NCI-H526 treated with DMSO at 0.1 percent for 48 hours (cell line): ENCODE results near the gene PTCSC3.

Experiments used
- DNase-seq: peaks from one replicate; lab custom pipeline; 2025; lab: John Stamatoyannopoulos, UW

PTCSC3 gene

DNA sequence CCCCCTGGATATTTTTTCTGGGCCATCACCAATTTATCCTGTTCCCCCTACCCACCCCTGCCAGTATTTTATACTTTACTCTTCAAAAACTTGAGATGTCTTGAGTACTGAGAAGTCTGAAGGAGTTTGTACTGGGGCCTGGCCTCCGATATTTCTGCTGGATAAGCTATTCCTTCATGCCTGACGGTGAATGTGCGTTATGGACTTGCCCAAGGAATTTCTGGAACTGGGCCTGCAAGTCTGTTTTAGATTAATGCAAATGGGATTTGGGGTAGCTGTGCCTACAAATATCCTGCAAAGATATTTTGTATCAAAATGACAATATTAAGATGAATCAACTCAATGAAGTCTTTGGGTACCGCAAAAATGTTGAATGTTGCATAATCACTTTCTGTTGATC is at the start of gene PTCSC3:
Gene PTCSC3 (minus strand): TSS at position 199 of the 400 bp plus-strand sequence.
- no peak for DNase-seq

- no peak for DNase-seq
These were observed 49.6 kb upstream of the PTCSC3 start for GRCh38 chr14:36226164-36226563.

DNA sequence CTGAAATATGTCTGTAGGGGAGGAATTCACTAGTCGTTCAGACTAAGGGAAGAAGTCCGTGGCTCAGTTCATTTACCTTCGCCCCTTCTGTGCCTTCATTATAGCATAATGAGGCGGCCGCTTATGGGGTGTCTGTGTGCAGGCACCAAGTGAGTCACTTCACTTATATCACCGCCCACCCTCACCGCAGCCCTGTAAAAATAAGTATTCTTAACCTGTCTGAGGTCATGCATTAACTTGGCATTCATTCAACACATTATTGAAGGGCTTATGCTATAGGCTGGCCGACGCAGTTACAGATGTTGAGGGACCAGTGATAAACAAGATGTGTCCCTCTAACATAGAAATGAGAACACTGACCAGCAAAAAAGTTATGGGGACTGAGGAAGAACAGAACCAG is 47.7 kb upstream of the PTCSC3 start:
- DNase-seq = no peak

GRCh38 chr14:36223558-36223957 is 47.0 kb upstream of the PTCSC3 start:
- no peak for DNase-seq

DNA sequence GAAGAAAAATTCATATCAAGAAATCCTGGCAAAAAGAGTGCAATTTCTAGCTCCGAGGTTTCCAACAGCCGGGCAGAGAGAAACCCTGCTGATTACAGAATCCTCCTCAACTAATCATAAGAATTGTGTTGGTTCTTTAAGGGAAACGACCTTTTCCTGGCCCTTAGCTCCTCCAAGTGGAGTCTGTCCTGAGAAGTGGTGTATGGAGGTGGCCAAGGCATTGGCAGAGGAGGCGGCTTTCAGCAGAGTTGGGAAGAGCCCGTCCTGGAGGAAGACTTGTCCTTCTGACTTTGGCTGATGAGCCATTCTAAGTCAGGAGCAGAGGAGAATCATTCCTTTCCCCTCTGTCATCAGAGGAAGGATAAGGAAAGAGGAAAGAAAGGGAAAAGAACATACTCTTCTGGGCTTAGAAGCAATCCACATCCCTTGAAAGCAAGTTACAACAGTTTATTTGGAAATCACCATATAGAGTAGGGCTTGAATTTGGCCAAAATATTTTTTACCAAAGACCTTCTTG is 46.5 kb upstream of the PTCSC3 start:
- no peak for DNase-seq

- DNase-seq = no peak
These were observed 45.8 kb upstream of the PTCSC3 start for GRCh38 chr14:36222337-36222736.

DNA sequence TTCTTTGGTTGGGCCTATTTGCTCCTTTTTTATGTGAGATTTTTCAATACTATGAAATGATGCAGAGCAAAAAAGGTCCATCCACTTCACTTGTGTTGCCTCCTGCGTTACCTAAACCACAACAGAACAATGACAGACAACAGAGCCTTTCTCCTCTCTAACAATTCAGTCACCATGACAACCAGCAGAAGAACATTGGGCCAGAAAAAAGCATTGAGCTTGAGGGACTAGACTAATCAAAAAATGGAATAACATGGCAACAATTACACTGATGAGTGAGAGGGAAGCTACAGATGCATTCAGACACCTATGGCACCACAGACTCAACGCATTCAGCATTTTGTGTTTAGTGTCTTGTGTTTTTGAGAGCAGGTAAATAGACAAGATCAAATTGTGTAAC is 44.6 kb upstream of the PTCSC3 start:
- no peak for DNase-seq

- no peak for DNase-seq
These were observed 41.2 kb upstream of the PTCSC3 start for GRCh38 chr14:36217732-36218131.

DNA sequence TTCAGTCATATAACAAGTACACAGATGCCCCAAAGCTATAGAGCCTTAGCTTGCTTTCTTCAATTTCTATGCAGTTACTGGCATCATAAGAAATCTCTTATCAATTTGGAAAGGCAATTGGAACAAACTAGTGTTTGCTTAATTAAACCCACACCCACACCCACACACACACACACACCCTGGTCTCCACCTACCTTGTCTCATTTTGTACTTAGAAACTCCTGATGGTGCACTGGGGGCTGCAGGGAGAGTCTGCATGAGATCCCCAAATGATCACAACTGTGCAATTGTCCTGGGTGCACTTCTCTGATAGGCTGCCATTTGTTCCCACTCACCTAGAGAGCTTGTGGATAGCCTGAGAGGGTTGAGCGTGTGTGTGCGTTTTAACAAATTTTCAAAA is 40.5 kb upstream of the PTCSC3 start:
- DNase-seq = no peak

DNA sequence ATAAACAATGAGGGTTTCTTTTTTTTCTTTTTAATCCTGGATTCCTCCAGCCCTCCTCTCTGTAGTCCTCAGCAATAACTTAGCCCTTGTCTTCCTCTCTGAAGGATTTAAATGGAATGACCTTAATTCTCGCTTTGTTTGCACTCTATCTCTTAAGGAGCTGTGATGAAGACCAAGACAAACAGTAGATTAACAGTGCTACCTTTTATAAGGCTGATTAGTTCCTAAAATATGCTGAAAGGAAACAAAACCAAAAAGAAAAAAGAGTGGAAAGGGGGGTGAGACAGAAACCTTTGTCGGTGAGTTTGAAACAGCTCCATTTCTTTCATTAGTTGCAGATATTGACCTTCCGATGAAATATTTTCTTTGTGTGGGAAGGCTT is 38.7 kb upstream of the PTCSC3 start:
- DNase-seq = no peak

DNA sequence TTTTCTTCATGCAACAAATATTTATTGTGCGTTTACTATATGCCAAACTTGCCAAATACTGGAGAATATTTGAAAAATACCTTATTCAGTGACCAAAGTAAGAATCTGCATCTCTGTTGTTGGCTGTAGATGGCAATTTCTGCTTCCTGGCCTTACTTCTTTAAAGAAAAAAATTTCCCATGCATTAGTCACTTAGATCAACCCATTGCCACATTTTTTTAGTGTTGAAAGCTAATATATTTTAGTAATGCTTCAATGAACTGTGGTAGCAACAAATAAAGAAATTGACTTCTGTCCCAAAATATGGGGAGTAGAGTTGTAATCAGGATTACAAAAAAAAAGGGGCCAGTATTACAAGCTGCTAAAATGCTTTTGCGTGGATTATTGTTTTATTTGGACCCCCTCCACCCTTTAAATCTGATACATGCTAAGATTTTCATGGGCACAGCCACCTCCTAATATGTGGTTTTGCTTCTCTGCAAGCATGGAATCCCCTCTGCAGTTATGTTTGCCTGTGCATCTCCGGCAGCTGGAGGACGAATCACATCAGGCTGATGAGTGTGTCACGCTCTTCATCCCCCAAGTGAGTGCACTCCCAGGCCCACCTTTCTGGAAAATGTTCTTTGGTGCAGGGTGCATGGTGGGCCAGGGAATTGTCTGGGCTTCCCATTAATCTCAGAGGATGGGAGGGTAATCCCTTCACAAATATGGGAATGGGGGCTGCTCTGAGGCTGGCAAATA is 38.1 kb upstream of the PTCSC3 start:
- DNase-seq = no peak

DNA sequence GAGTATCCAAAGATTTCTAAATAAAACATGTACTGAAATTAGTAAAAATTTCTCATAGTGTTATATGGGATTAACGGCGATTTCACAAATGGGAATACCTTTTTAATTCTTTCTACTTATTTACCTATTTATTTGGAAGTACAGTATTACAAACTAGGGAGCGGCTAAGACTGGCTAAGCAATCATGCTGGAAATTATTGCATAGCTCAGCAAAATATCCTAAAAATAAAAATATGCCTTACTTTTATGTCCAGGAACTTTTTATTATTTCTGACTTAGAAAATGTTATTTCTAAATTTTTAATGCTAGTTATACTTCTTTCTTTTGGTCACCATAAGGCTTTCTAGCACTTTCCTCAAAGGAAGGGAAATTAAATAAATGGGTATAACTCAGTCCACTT is 36.5 kb upstream of the PTCSC3 start:
- DNase-seq = no peak

DNA sequence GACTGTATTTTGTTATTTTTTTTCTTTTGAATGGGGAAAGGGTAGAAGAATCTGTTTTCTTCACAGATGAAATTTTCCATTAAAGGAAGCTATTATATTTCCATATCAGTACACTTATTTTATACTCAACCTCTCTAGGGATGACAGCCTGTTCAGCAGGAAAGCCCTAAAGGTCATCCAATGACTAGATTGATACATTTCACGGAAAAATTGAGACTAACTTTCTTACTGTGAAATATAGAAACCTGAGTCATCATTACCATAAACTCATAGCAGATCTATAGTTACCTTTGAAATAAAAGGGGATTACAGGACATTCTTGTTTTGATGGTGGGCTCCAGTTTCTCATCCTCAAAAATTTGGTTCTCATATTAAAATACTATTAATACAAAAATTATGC is 36.1 kb upstream of the PTCSC3 start:
- DNase-seq = no peak

- peak; percentile 11 for DNase-seq
These were observed 32.3 kb upstream of the PTCSC3 start for GRCh38 chr14:36208690-36209278.

DNA sequence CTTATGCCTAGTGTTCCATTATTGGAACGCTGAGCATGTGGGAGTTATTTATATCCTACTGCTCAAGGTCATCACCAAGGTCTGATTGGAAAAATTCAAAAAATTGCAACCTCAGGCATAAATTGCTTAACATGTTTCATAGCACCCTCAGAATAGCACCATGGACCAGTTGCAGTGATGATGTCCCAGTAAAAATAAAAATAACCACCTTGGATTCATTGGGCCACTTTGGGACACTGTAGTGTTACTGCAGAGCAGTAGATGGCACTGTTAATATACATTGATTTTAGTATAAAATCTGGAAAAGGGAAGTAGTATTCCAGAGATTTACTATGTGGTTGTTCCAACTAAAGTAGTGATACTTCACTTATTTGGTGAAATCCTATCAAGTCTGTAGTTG is 31.0 kb upstream of the PTCSC3 start:
- no peak for DNase-seq

- no peak for DNase-seq
These were observed 28.0 kb upstream of the PTCSC3 start for GRCh38 chr14:36204461-36205073.

GRCh38 chr14:36198378-36198777 is 21.9 kb upstream of the PTCSC3 start:
- DNase-seq = no peak

DNA sequence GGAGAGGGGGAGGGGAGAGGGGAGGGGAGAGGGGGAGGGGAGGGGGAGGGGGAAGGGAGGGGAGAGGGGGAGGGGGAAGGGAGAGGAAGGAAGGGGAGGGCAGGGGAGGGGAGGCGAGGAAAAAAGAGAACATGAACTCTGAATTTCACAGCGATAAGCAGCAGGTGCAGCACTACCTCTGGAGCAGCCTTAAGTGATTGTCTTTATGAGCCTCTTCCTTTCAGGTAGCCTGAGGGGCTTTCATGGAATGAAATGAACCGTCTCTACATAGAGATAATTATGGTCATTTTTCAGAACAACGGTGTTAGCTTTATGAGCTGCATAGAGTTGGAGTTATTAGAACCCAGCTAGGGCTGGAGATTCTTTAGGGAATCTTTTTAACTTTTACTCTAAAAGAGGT is 18.1 kb upstream of the PTCSC3 start:
- no peak for DNase-seq

GRCh38 chr14:36192530-36192929 is 16.0 kb upstream of the PTCSC3 start:
- DNase-seq = no peak

DNA sequence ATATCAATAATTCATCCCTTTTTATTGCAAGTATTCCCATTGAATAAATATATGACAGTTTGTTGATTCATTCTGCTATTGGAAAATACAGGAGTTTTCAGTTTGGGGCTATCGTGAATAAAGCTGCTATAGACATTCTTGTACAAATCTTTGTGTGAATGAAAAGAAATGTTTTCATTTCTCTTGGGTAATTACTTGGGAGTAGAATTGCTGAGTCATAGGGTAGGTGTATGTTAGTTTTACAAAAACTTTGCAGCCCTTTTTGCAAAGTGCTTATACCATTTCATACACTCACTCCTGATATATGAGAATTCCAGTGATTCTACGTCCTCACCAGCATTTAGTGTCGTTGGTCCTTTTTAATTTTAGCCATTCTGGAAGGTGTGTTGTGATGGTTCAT is 6.9 kb upstream of the PTCSC3 start:
- DNase-seq = no peak

DNA sequence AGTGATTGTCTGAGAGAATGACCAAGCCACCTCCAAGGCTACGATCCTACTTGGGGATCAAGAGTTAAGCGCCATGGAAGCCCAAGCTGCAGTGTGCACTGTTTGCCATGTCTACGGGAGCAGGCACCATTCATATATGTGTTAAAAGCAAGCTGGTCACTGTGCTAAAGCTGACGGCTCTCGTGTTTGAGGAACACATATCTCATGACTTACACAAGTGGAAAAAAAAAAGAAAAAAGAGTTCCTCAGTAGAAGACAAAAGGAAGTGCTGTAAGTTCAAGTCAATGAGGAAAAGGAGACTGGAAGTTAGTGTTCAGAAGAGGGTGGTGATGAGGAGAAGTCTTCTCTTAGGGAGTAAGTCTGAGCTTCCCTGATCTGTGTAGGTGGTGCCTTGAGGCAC is 4.9 kb upstream of the PTCSC3 start:
- DNase-seq = no peak

- no peak for DNase-seq
These were observed 967 bp upstream of the PTCSC3 start for GRCh38 chr14:36177489-36177888.

DNA sequence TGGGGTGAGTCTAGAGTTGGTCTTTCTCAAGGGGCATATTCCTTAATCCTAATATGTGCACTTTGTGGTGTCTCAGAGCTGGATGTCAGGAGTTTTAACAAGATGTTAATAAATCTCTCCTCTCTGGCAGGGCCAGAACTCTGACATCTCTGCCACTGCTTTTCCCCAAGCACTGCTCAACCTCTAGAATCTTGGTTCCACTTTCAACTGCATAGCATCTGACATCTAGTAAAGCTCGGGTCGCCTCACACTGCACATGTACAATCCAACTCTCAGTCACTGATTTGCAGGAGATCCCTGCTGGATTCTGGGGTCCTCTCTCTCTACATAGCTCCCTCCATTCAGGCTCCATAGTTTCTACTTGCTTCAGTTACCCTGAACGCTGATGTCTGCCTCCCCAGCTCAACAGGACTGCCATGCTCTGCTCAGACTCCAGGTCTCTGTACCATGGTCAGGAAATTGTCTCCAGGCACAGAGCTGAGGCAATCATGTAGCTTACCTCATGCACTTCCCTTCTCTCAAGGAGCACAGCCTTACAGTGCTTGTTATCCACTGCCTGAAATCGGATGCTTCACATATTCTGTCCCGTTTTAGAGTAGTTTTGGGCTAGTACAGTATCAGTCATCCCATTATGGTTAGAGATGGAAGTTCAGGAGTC is 1.6 kb downstream of the PTCSC3 start:
- DNase-seq = no peak
